Liver (tissue), 3 donors: Measurements from ENCODE around the gene HAND2.

ENCODE experiments used
- CTCF ChIP-seq: fragments of 150-350 bp; IDR thresholded peaks from 2 replicates; pipeline ENCODE4 v1.5.1; 2017; ENCODE audit warnings: improper control_type of control experiment, low read depth, low read length; ENCODE audit not compliant: missing input control
- GABPA ChIP-seq, 2 donors: IDR thresholded peaks in 1 of 2; conservative IDR thresholded peaks in 1 of 2; 2 replicates each; pipeline ENCODE4 v1.6.1; 2016; ENCODE audit warnings: antibody characterized with exemption in 2 of 2, mild to moderate bottlenecking in 1 of 2, moderate library complexity in 1 of 2
- HNF4A ChIP-seq, 2 donors: conservative IDR thresholded peaks; 2 replicates each; pipeline ENCODE4 v1.6.1; 2016; ENCODE audit warnings: antibody characterized with exemption in 2 of 2, mild to moderate bottlenecking in 2 of 2
- HNF4G ChIP-seq: IDR thresholded peaks from 2 replicates; pipeline ENCODE4 v1.6.1; 2016; ENCODE audit warnings: antibody characterized with exemption
- JUND ChIP-seq, 2 donors: IDR thresholded peaks; 2 replicates each; pipeline ENCODE4 v1.6.1; 2016; ENCODE audit warnings: antibody characterized with exemption in 2 of 2
- MAX ChIP-seq: IDR thresholded peaks from 2 replicates; pipeline ENCODE4 v1.6.1; 2016; ENCODE audit warnings: antibody characterized with exemption
- RAD21 ChIP-seq, 2 donors: IDR thresholded peaks; 2 replicates each; pipeline ENCODE4 v1.6.1; 2016; ENCODE audit warnings: antibody characterized with exemption in 2 of 2, mild to moderate bottlenecking in 2 of 2
- REST ChIP-seq: IDR thresholded peaks from 2 replicates; pipeline ENCODE4 v1.6.1; 2016; ENCODE audit warnings: antibody characterized with exemption, mild to moderate bottlenecking
- RXRA ChIP-seq, 2 donors: IDR thresholded peaks; 2 replicates each; pipeline ENCODE4 v1.6.1; 2017 to 2018; ENCODE audit warnings: antibody characterized with exemption in 2 of 2, mild to moderate bottlenecking in 1 of 2
- SP1 ChIP-seq: IDR thresholded peaks from 2 replicates; pipeline ENCODE4 v1.6.1; 2018; ENCODE audit warnings: antibody characterized with exemption, mild to moderate bottlenecking
- YY1 ChIP-seq: IDR thresholded peaks from 2 replicates; pipeline ENCODE4 v1.6.1; 2016; ENCODE audit warnings: antibody characterized with exemption, mild to moderate bottlenecking
- donor health status: healthy.
- donor health status: healthy.

- TF ChIP-seq GABPA (IDR thresholded peaks at IDR 0.05 in 1 of 2, conservative IDR thresholded peaks at IDR 0.05 in 1 of 2): no peak
- TF ChIP-seq JUND (IDR thresholded peaks at IDR 0.05): no peak
- TF ChIP-seq CTCF: no peak
- no peak for TF ChIP-seq SP1
- no peak for TF ChIP-seq HNF4A (conservative IDR thresholded peaks at IDR 0.05)
- TF ChIP-seq YY1: no peak
- TF ChIP-seq RAD21 (IDR thresholded peaks at IDR 0.05): no peak
- TF ChIP-seq REST: no peak
- TF ChIP-seq RXRA (IDR thresholded peaks at IDR 0.05): no peak
- TF ChIP-seq MAX: no peak
- no peak for TF ChIP-seq HNF4G
Measured at GRCh38 chr4:173535165-173535902, 5.3 kb upstream of the HAND2 start.
